Measurements from ENCODE around the gene ABTB2.
"Not testable (repeated sequence)": the region's sequence is repeated elsewhere in the genome, so short reads cannot be mapped to it uniquely, and the experiment has no call there.

The ABTB2 gene

GRCh38 chr11:34357701-34358257 is at the start of gene ABTB2:
Gene ABTB2, minus strand, starts transcription at chr11:34358010.
- DNase-seq (ENCODE audit: extremely low read depth in 1 of 2, low read depth in 1 of 2), result peak; percentile 94 to 96

DNA sequence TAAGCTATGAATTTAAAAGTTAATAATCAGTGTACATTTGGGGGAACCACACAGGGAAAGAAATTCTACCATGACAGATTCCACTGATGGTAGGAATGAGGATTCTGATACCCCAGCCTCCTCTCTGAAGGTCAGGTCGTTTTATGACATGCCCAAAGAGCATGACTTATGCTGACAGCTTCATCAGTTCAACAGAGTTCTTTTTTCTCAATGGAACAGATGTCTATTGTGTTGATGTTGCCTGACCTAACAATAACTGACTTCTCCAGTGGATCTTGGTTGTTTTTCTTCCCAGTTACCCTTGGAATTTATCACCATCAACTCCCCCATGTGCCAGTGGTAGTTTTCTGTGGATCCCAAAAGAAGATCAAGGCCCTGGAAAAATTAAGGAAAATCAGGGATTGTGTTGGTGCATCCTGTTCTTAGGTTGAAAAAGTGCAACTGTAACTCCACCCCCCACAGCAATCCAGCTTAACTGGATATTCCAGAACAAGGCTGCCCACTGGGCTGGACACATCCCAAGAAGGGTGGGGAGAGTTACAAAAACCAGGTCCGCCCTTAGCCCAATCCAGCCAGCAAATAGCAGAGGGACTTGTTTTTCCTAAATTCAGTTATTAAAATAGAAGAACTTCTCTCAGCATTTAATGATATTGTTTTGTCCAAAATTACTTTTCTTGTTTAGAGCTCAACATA is 49.5 kb upstream of the ABTB2 start:
- no peak for DNase-seq (ENCODE audit: extremely low read depth in 1 of 2, low read depth in 1 of 2)

GRCh38 chr11:34406413-34406812 is 48.6 kb upstream of the ABTB2 start:
- DNase-seq (ENCODE audit: extremely low read depth in 1 of 2, low read depth in 1 of 2), result no peak

- DNase-seq (ENCODE audit: extremely low read depth in 1 of 2, low read depth in 1 of 2), result no peak
Measured at GRCh38 chr11:34405079-34405858, 47.5 kb upstream of the ABTB2 start.

GRCh38 chr11:34404280-34404679 is 46.5 kb upstream of the ABTB2 start:
- DNase-seq (ENCODE audit: extremely low read depth in 1 of 2, low read depth in 1 of 2), result no peak

DNA sequence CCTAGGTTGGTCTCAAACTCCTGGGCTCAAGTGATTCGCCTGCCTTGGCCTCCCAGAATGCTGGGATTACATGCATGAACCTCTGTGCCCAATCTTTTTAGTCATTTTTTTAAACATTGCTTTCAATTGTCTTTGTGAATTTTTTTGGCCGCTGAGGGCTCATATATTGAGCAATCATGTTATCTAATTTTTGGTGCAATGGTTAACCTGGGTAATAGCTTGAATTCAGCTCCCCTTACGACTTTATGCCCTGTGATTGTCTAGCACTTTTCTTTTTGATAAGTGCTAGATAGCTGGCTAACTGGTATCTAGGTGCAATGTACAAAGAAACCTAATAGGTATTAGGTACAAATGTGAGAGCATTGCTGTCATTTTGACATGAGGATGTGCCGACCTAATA is 45.6 kb upstream of the ABTB2 start:
- DNase-seq (ENCODE audit: extremely low read depth in 1 of 2, low read depth in 1 of 2), result no peak

- no peak for DNase-seq (ENCODE audit: extremely low read depth in 1 of 2, low read depth in 1 of 2)
Measured at GRCh38 chr11:34397811-34398210, 40.0 kb upstream of the ABTB2 start.

GRCh38 chr11:34397120-34397519 is 39.3 kb upstream of the ABTB2 start:
- no peak for DNase-seq (ENCODE audit: extremely low read depth in 1 of 2, low read depth in 1 of 2)

GRCh38 chr11:34395916-34396550 is 38.2 kb upstream of the ABTB2 start:
- no peak for DNase-seq (ENCODE audit: extremely low read depth in 1 of 2, low read depth in 1 of 2)

- DNase-seq (ENCODE audit: extremely low read depth in 1 of 2, low read depth in 1 of 2), result no peak
Measured at GRCh38 chr11:34394771-34395300, 37.0 kb upstream of the ABTB2 start.

DNA sequence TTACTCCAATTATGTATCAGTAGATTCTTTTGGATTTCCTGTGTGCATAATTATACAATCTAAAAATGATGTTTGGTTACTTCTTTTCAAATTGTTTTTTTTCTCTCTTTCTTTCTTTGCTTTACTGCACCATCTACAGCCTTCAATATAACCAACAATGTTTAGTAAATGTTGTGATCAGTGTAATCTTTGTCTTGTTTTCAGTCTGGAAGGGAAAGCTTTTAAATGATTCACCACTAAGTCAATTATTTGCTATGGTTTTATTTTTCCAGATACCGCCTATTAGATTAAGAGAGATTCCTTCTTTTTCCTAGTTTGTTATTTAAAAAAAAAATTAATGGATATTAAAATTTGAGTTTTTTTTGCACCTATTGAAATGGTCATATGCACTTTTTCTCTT is 29.8 kb upstream of the ABTB2 start:
- no peak for DNase-seq (ENCODE audit: extremely low read depth in 1 of 2, low read depth in 1 of 2)

DNA sequence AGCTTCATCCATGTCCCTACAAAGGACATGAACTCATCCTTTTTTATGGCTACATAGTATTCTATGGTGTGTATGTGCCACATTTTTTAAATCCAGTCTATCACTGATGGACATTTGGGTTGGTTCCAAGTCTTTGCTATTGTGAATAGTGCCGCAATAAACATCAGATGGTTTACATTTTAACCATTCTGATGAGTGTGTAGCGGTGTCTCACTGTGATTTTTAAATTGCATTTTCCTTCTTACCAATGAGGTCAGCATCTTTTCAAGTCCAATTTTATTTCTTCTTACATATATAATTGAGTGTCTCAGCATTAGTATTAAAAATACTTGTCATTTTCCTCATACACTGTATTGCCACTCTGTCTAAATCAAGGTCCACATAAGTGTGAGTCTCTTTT is 28.5 kb upstream of the ABTB2 start:
- DNase-seq (ENCODE audit: extremely low read depth in 1 of 2, low read depth in 1 of 2), result not testable (repeated sequence)

GRCh38 chr11:34382532-34383276 is 24.9 kb upstream of the ABTB2 start:
- no peak for DNase-seq (ENCODE audit: extremely low read depth in 1 of 2, low read depth in 1 of 2)

GRCh38 chr11:34381775-34382174 is 24.0 kb upstream of the ABTB2 start:
- no peak for DNase-seq (ENCODE audit: extremely low read depth in 1 of 2, low read depth in 1 of 2)

DNA sequence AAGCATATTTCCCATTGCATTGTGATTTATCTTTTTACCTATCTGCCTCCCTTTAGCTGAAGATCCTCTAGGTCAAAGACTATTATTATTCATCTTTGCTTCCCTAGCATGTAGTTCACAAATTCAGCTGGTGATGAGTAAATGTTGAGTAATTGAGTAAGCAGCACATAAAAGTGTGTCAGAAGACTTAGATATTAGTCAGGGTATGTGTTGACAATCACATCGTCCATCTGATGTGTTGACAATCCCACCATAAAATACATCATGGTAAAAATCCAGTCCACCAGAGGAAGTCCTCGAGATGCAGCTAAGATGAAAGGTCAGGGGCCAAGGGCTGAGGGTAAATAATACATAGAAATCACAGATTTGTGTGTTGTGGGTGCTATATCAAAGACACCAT is 22.9 kb upstream of the ABTB2 start:
- DNase-seq (ENCODE audit: extremely low read depth in 1 of 2, low read depth in 1 of 2), result no peak

- DNase-seq (ENCODE audit: extremely low read depth in 1 of 2, low read depth in 1 of 2), result no peak
Measured at GRCh38 chr11:34379539-34379938, 21.7 kb upstream of the ABTB2 start.

- DNase-seq (ENCODE audit: extremely low read depth in 1 of 2, low read depth in 1 of 2), result no peak
Measured at GRCh38 chr11:34379079-34379478, 21.3 kb upstream of the ABTB2 start.

GRCh38 chr11:34373727-34374126 is 15.9 kb upstream of the ABTB2 start:
- DNase-seq (ENCODE audit: extremely low read depth in 1 of 2, low read depth in 1 of 2), result no peak

DNA sequence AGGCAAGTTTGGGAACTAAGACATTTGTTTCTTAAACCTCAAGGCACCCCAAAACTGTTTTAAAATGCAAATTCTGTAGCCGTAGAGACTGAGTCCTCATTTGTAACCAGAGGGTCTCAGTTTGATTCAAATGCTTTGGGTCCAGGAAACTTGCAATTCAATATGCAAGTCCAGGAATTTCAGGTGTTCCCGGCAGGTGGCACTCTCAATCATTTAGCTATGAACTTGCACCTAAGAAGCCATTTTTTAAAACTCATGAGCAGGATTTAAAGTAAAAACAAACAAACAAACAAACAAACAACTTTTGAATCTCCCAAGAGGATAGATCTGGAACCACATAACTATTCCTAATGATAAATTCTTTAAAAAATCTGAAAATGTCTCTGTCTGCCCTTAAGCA is 8.7 kb upstream of the ABTB2 start:
- DNase-seq (ENCODE audit: extremely low read depth in 1 of 2, low read depth in 1 of 2), result no peak

DNA sequence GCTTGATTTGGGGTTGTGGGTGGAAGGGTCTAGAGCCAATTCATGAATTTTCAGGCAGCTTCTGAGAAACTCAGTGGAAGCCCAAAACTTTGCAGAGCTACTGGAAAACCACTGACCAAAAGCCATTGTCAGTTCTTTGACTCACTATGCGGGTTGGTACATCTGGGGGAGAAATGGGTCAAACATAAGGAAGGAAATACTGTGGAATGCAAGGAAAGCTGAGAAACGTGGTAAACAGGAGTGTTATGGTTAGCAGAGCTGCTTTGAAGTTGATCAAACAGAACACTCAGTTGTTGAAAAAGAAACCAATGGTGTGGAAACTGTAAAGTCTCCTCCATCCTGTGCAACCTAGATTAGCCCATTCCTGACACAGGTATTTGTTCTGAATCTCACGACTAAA is 6.3 kb upstream of the ABTB2 start:
- DNase-seq (ENCODE audit: extremely low read depth in 1 of 2, low read depth in 1 of 2), result no peak

Data from stimulated activated CD8-positive, alpha-beta memory T cell treated with anti-CD3 and anti-CD28 coated beads, Interleukin-7, amount 100 ng/mL, for 48 hours (primary cell).